ENCODE results near the gene ARHGAP27. TPM values are rescaled to one million over a fixed set of nuclear protein-coding genes. Genes with fewer than 3 reads are reported as not detected.
A peak's percentile ranks its signal among the peaks of the same experiment; 100 is the strongest.

ARHGAP27 gene
- total and polyA plus RNA-seq, 2 of the 13 experiments (the other 11 are each of a cell fraction or from before 2014, with no cell fraction given) = 15.5 to 18.9 TPM

DNA sequence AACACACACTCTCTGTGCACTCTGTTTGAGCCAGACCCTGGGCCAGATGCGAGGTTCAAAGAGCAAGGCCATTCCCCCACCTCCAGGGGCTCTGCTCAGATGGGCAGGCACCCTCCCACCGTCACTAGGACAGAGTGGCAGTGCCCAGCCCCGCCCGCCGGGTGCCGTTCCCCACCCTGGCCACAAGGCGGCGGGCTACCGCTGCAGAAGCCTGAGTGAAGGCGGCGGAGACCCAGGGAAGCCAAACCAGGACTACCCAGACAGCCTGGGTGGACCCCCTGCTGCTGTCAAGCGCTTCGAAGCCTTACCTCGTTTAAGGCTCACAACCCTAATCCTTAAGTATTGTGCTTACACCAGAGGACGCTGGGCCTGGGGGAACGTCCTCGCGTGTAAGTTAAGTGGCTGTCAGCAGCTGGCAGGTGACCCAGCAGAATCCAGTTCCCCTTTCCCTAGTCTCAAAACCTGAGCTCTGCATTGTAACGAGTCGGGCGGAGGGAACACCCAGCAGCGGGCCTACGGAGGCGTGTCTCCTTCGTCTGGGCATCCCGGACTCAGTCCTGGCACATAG, 4.5 kb downstream of the ARHGAP27 start (continued):
- TF ChIP-seq PHF8 (CRISPR knock-in tag; IDR thresholded peaks at IDR 0.05) (peak; percentile 28; the same call in 1 of the 2 replicates), KLF11 (CRISPR knock-in tag; IDR thresholded peaks at IDR 0.05) (no peak), ZNF615 (CRISPR knock-in tag; IDR thresholded peaks at IDR 0.05; ENCODE audit: borderline replicate concordance) (no peak), ZFP82 (CRISPR knock-in tag; IDR thresholded peaks at IDR 0.05; ENCODE audit: borderline replicate concordance) (no peak), ZFP36 (IDR thresholded peaks at IDR 0.05; ENCODE audit: borderline replicate concordance, low read depth, low read length, partially characterized antibody) (no peak), ELF3 (CRISPR knock-in tag; IDR thresholded peaks at IDR 0.05) (peak; percentile 57), ZBTB46 (CRISPR knock-in tag; IDR thresholded peaks at IDR 0.05; ENCODE audit: borderline replicate concordance) (no peak), GZF1 (CRISPR knock-in tag; IDR thresholded peaks at IDR 0.05) (no peak), MTF1 (CRISPR knock-in tag; IDR thresholded peaks at IDR 0.05) (no peak), MBNL3 (CRISPR knock-in tag; conservative IDR thresholded peaks at IDR 0.05) (no peak), ZMYM3 (CRISPR knock-in tag; IDR thresholded peaks at IDR 0.05) (no peak), RARG (CRISPR knock-in tag; IDR thresholded peaks at IDR 0.05; ENCODE audit: low read depth) (no peak), DZIP1 (CRISPR knock-in tag; IDR thresholded peaks at IDR 0.05) (no peak), MYC (CRISPR knock-in tag; IDR thresholded peaks at IDR 0.05; ENCODE audit: borderline replicate concordance) (peak; percentile 38; the same call in 1 of the 2 replicates), ZNF557 (CRISPR knock-in tag; IDR thresholded peaks at IDR 0.05) (no peak), MAFF (IDR thresholded peaks at IDR 0.05; ENCODE audit: low read depth, low read length) (no peak), ELF1 (CRISPR knock-in tag; IDR thresholded peaks at IDR 0.05) (0 out of 2 replicates have a peak, but pooled peaks have one; percentile 42), HES4 (CRISPR knock-in tag; IDR thresholded peaks at IDR 0.05; ENCODE audit: borderline replicate concordance) (no peak), ZBTB1 (CRISPR knock-in tag; IDR thresholded peaks at IDR 0.05; ENCODE audit: borderline replicate concordance) (no peak), ZNF552 (CRISPR knock-in tag; IDR thresholded peaks at IDR 0.05; ENCODE audit: borderline replicate concordance) (no peak), ZNF577 (CRISPR knock-in tag; IDR thresholded peaks at IDR 0.05; ENCODE audit: borderline replicate concordance, low read depth) (no peak), ZC3H4 (CRISPR knock-in tag; IDR thresholded peaks at IDR 0.05; ENCODE audit: borderline replicate concordance) (no peak), SIX4 (CRISPR knock-in tag; IDR thresholded peaks at IDR 0.05) (no peak)
- TF ChIP-seq, protein P1, sequence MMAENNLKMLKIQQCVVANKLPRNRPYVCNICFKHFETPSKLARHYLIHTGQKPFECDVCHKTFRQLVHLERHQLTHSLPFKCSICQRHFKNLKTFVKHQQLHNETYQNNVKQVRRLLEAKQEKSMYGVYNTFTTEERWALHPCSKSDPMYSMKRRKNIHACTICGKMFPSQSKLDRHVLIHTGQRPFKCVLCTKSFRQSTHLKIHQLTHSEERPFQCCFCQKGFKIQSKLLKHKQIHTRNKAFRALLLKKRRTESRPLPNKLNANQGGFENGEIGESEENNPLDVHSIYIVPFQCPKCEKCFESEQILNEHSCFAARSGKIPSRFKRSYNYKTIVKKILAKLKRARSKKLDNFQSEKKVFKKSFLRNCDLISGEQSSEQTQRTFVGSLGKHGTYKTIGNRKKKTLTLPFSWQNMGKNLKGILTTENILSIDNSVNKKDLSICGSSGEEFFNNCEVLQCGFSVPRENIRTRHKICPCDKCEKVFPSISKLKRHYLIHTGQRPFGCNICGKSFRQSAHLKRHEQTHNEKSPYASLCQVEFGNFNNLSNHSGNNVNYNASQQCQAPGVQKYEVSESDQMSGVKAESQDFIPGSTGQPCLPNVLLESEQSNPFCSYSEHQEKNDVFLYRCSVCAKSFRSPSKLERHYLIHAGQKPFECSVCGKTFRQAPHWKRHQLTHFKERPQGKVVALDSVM (CRISPR knock-in tag; IDR thresholded peaks at IDR 0.05) = no peak
- TF ChIP-seq, protein P2, sequence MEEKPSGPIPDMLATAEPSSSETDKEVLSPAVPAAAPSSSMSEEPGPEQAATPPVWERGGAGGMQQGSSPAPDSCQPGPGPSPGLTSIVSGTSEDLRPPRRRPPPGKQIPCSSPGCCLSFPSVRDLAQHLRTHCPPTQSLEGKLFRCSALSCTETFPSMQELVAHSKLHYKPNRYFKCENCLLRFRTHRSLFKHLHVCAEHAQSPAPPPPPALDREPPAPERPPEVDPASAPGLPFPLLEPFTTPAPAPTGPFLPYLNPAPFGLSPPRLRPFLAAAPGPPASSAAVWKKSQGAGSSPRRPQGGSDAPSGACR (CRISPR knock-in tag; IDR thresholded peaks at IDR 0.05) = no peak

All from HepG2 (cell line).